Measurements from ENCODE around the gene NEO1. TPM values are rescaled to one million over a fixed set of nuclear protein-coding genes. Genes with fewer than 3 reads are reported as not detected.

The NEO1 gene
- total RNA-seq, 1 donor from 2014 or later, result 21.8 TPM

DNA sequence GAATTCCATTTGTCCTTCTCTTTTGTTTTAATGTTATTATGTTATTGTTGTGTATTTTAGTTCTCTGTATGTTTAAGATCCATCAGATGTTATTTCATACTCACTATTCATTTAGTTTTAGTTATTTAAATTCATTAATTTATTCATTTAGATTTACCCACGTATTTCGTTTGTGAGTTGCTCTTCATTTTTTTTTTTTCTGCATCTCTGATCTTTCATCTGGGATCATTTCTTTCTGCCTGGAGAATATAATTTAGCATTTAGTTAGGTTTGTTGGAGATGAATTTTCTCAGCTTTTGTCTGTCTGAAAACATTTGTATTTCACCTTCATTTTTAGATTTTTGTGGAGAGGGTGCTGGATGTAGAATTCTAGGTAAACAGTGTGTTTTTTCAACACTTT is 12.9 kb downstream of the NEO1 start:
- Histone ChIP-seq H3K9me3 (no peaks in the 10 kb centered on the region), H3K4me1 (no peaks in the 10 kb centered on the region), H3K27me3 (no peaks in the 10 kb centered on the region), H3K36me3 (no peaks in the 10 kb centered on the region), H3K27ac (no peak overlapping the region), H3K4me3 (no peak overlapping the region)
- no peak for DNase-seq (ENCODE audit: low spot score in 2 of 2)
- intact Hi-C loops (cut with DNase I), result no loop called here
- TF ChIP-seq, protein P1, sequence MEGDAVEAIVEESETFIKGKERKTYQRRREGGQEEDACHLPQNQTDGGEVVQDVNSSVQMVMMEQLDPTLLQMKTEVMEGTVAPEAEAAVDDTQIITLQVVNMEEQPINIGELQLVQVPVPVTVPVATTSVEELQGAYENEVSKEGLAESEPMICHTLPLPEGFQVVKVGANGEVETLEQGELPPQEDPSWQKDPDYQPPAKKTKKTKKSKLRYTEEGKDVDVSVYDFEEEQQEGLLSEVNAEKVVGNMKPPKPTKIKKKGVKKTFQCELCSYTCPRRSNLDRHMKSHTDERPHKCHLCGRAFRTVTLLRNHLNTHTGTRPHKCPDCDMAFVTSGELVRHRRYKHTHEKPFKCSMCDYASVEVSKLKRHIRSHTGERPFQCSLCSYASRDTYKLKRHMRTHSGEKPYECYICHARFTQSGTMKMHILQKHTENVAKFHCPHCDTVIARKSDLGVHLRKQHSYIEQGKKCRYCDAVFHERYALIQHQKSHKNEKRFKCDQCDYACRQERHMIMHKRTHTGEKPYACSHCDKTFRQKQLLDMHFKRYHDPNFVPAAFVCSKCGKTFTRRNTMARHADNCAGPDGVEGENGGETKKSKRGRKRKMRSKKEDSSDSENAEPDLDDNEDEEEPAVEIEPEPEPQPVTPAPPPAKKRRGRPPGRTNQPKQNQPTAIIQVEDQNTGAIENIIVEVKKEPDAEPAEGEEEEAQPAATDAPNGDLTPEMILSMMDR (IDR thresholded peaks at IDR 0.05), result no peak

DNA sequence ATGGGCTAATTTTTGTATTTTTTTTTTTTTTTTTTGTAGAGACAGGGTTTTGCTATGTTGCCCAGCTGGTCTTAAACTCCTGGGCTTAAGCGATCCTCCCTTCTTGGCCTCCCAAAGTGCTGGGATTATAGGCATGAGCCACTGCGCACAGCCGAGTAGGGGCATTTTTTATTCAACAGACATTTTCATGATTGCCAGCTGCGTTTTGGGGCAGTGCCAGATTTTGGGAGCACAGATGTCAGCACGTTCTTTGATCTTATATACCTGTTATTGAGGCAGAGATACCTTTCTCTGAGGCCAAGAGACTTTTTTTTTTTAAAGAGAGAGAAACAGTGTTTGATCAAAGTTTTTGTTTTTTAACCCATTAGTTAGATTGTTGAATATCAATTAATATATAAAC is 16.8 kb downstream of the NEO1 start:
- Histone ChIP-seq H3K36me3 (no peaks in the 10 kb centered on the region), H3K27me3 (no peaks in the 10 kb centered on the region), H3K4me1 (peaks cover 0 to 2% of the 10 kb centered on the region in 2 donors), H3K4me3 (no peak overlapping the region), H3K27ac (no peak overlapping the region), H3K9me3 (no peaks in the 10 kb centered on the region)
- no peak for DNase-seq (ENCODE audit: low spot score in 2 of 2)
- TF ChIP-seq, protein P1 (IDR thresholded peaks at IDR 0.05), result no peak
- intact Hi-C loops (cut with DNase I), result no loop called here

- Histone ChIP-seq H3K4me1 (peaks cover 0 to 28% of the 10 kb centered on the region in 2 donors), H3K27me3 (no peaks in the 10 kb centered on the region), H3K27ac (no peak overlapping the region), H3K9me3 (no peaks in the 10 kb centered on the region), H3K4me3 (no peak overlapping the region), H3K36me3 (no peaks in the 10 kb centered on the region)
- DNase-seq (ENCODE audit: low spot score in 2 of 2), result no peak
- intact Hi-C loops (cut with DNase I), result no loop called here
- TF ChIP-seq, protein P1 (IDR thresholded peaks at IDR 0.05), result no peak
Measured at GRCh38 chr15:73072894-73073293, 20.6 kb downstream of the NEO1 start.

GRCh38 chr15:73074241-73074640 is 22.0 kb downstream of the NEO1 start:
- Histone ChIP-seq H3K4me3 (no peak overlapping the region), H3K27me3 (no peaks in the 10 kb centered on the region), H3K4me1 (peaks cover 0 to 32% of the 10 kb centered on the region in 2 donors), H3K9me3 (no peaks in the 10 kb centered on the region), H3K36me3 (no peaks in the 10 kb centered on the region), H3K27ac (peak overlapping the region; percentile 48 to 65)
- DNase-seq (ENCODE audit: low spot score in 2 of 2), result no peak
- TF ChIP-seq, protein P1 (IDR thresholded peaks at IDR 0.05), result no peak
- intact Hi-C loops (cut with DNase I), result no loop called here

- TF ChIP-seq, protein P1 (IDR thresholded peaks at IDR 0.05), result no peak
- Histone ChIP-seq H3K4me1 (peaks cover 0 to 40% of the 10 kb centered on the region in 2 donors), H3K27me3 (no peaks in the 10 kb centered on the region), H3K4me3 (peak overlapping the region in 1 of 2 donors; percentile 40), H3K27ac (peak overlapping the region; percentile 41 to 65), H3K9me3 (no peaks in the 10 kb centered on the region), H3K36me3 (no peaks in the 10 kb centered on the region)
- intact Hi-C loops (cut with DNase I), result no loop called here
- DNase-seq (ENCODE audit: low spot score in 2 of 2), result no peak
Measured at GRCh38 chr15:73075160-73075859, 23.0 kb downstream of the NEO1 start.
